NCI-H2196 (cell line): Measurements from ENCODE around the gene OR4Q2.
"Not testable (repeated sequence)": the region's sequence is repeated elsewhere in the genome, so short reads cannot be mapped to it uniquely, and the experiment has no call there.

ENCODE experiments used
- DNase-seq: peaks from one replicate; lab custom pipeline; 2025; ENCODE audit not compliant: unreplicated experiment; lab: John Stamatoyannopoulos, UW

Gene OR4Q2

DNA sequence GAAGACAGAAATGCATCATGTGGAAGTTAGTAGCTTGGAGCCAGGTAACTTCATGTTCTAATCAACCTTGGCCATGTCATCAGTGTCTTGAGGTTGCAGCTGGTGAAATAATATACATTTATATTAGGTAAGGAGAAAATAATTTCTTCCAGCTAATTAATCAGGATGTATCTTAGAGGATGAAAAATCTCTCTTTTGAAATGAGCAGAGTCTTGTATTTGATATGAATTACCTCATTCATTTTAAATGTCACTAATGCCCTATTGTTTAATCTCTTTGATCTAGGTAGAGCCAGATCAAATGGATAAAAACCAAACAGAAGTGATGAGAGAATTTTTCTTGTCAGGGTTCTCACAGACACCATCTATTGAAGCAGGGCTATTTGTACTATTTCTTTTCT lies at the start of gene OR4Q2:
Gene OR4Q2, plus strand, starts transcription at position 301 of the 400 bp plus-strand sequence.
- DNase-seq, result no peak

- not testable (repeated sequence) for DNase-seq
Measured at GRCh38 chr14:19969735-19970134, 32.2 kb upstream of the OR4Q2 start.

- DNase-seq, result no peak
Measured at GRCh38 chr14:19974844-19975243, 27.1 kb upstream of the OR4Q2 start.

- DNase-seq, result no peak
Measured at GRCh38 chr14:19975291-19975690, 26.7 kb upstream of the OR4Q2 start, which contains the start of gene OR4K15. Gene OR4K15, plus strand, starts transcription at chr14:19975591. Its CDS starts 0 bp downstream, at chr14:19975591.

GRCh38 chr14:19993438-19993837 lies 8.5 kb upstream of the OR4Q2 start:
- no peak for DNase-seq

- DNase-seq, result no peak
Measured at GRCh38 chr14:20002319-20002718, 356 bp downstream of the OR4Q2 start.

DNA sequence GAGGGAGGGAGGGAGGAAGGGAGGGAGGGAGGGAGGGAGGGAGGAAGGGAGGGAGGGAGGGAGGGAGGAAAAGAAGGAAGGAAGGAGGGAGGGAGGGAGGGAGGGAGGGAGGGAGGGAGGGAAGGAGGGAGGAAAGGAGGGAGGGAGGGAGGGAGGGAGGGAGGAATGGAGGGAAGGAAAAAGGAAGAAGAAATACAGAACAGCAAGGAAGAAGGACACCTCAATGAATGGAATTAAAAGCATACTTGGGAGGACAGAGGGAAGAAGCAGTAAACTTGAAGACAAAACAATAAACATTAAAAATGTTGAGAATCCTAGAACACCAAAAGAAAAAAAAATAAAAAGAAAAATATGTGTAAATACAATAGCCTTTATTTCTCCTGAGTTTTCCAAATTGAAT lies 6.2 kb downstream of the OR4Q2 start:
- no peak for DNase-seq

DNA sequence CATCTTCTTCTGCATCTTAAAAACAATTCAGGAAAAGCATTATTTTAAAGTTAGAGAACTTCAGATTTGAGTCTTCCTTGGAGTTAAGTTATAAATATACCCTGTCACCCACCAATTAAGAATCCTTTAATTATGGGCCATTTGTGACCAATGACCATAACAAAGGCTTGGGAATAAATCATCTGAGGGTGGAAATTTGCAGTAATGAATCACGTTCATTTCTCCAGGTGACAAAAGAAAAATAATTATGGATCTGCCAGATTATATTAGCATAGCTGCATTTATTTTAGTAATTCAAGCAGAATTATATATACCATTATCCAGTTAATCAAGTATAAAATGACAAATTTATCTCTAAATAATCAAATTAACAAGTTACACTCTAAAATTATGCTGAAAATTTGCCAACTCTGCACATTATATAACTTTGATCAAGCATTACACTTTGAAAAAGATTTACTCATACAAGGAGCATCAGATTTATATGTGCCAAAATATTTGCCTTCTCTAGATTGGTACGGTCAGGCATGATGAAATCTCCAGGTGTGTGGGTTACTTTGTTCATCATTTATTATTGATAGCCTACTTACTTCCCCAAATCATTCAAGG lies 17.4 kb downstream of the OR4Q2 start, which contains the start of gene OR4K14:
Gene OR4K14, minus strand, starts transcription at position 51 of the 609 bp plus-strand sequence. CDS start 4,114 bp downstream, outside the sequence.
- DNase-seq, result no peak

DNA sequence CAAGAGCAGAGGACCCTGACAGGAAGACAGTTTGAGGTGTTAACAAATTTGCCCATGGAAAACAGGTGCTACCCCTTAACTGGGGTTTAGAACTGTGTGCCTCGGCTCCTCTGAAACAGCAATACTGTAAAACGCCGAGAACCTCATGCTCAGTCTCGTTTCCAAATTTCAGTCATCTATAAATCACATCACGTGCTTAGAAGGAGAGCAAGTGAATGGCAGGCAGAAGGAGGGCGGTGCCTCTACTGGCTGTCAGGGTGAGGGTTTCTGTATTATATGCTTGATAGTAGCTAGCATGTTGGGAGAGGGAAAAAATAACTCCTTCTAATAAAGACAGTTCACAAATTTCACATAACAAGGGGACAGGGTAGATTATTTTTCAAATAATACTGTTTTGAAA lies 29.1 kb downstream of the OR4Q2 start:
- DNase-seq, result no peak

DNA sequence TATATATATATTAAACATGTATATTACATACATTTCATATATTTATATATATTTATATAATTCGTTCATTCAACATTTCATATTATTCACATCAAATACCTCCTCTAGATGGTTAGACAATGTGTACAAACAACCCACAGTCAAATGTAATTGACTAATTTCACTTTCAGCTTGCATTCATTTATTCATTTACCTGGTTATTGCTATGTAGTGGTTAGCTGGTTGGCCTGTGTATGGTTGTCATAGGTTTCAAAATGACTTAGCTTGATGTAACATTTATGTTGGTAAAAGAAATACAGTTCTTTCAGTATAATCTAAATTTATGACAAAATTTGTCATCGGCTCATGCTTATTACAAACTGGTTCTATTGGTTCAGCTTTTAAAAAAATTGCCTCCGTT lies 33.5 kb downstream of the OR4Q2 start:
- no peak for DNase-seq

GRCh38 chr14:20035938-20036337 lies 34.0 kb downstream of the OR4Q2 start, which contains the start of gene OR4K13:
Gene OR4K13, minus strand, starts transcription at chr14:20036038. Its CDS starts 1,280 bp downstream, at chr14:20034758.
- DNase-seq, result no peak

DNA sequence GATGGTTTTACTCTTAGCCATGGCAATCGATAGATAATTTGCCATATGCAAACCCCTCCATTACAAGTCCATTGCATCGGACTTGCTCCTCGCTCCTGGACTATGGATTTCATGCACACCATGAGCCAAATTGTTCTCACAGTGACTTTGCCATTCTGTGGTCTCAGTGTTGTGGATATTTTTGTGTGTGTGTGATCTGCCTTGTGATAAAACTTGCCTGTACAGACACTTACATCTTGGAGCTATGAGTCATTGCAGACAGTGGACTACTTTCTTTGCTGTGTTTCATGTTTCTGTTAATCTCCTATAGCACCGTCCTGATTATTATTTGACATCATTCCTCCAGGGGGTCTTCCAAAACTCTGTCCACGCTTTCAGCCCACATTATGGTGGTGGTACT lies 42.3 kb downstream of the OR4Q2 start:
- DNase-seq, result no peak

GRCh38 chr14:20048202-20048601 lies 46.2 kb downstream of the OR4Q2 start:
- no peak for DNase-seq
